Skin of body (tissue), 1 donor: Measurements from ENCODE around the gene TEX101. TPM values are rescaled to one million over a fixed set of nuclear protein-coding genes. Genes with fewer than 3 reads are reported as not detected.

ENCODE experiments used
- total RNA-seq: library from RNA; depleted of rRNA; stranded (reverse); fragments of >200 nt; gene quantifications from one replicate; pipeline ENCODE4 v1.2.3, GENCODE V29; 2014

Gene TEX101
- total RNA-seq, 1 donor from 2014 or later, result not detected

Other genes with a start within 250 kb of the TEX101 start
- not detected for gene PSG5, start 228.4 kb upstream of the TEX101 start, total RNA-seq
- gene PSG4, start 209.3 kb upstream of the TEX101 start, total RNA-seq, result not detected
- gene PSG9, start 145.4 kb upstream of the TEX101 start, total RNA-seq, result not detected
- gene CD177, start 61.2 kb upstream of the TEX101 start, total RNA-seq, result 19.0 TPM
- gene LYPD3, start 50.7 kb downstream of the TEX101 start, total RNA-seq, result 73.8 TPM
- gene PHLDB3, start 89.9 kb downstream of the TEX101 start, total RNA-seq, result 19.3 TPM
- 23.4 TPM for gene ETHE1, start 112.3 kb downstream of the TEX101 start, total RNA-seq
- 0.79 TPM for gene ZNF575, start 118.3 kb downstream of the TEX101 start, total RNA-seq
- 10.6 TPM for gene XRCC1, start 160.6 kb downstream of the TEX101 start, total RNA-seq
- gene PINLYP, start 160.9 kb downstream of the TEX101 start, total RNA-seq, result 23.1 TPM
- gene IRGQ, start 181.2 kb downstream of the TEX101 start, total RNA-seq, result 19.6 TPM
- gene ZNF576, start 181.7 kb downstream of the TEX101 start, total RNA-seq, result 4.6 TPM
- gene SRRM5, start 197.2 kb downstream of the TEX101 start, total RNA-seq, result not detected
- 28.4 TPM for gene ZNF428, start 204.7 kb downstream of the TEX101 start, total RNA-seq
- 10.4 TPM for gene CADM4, start 225.0 kb downstream of the TEX101 start, total RNA-seq